Uterus (tissue), 4 donors: ENCODE data around the gene HLCS. TPM values are rescaled to one million over a fixed set of nuclear protein-coding genes. Genes with fewer than 3 reads are reported as not detected.

Experiments
- DNase-seq, 2 donors: peaks; one replicate each; pipeline ENCODE4 v3.0.0-alpha.2; 2019 to 2020
- H3K27ac ChIP-seq, 2 donors: fragments of 200-600 bp; sonication (generic); 1 replicate in 1 of 2; 2 replicates in 1 of 2; pipeline ENCODE4 v1.5.1; 2016 to 2018
- H3K27me3 ChIP-seq, 2 donors: fragments of 200-600 bp; sonication (generic); one replicate each; pipeline ENCODE4 v1.5.1; 2018 to 2019; ENCODE audit warnings: control low read depth in 1 of 2
- H3K36me3 ChIP-seq, 2 donors: fragments of 200-600 bp; sonication (generic); one replicate each; pipeline ENCODE4 v1.5.1; 2019; ENCODE audit warnings: control low read depth in 1 of 2
- H3K4me1 ChIP-seq, 2 donors: fragments of 200-600 bp; sonication (generic); one replicate each; pipeline ENCODE4 v1.5.1; 2018 to 2019; ENCODE audit warnings: control low read depth in 1 of 2
- H3K4me3 ChIP-seq, 2 donors: fragments of 200-600 bp; sonication (generic); 1 replicate in 1 of 2; 2 replicates in 1 of 2; pipeline ENCODE4 v1.5.1; 2018 to 2019; ENCODE audit warnings: mild to moderate bottlenecking in 1 of 2
- H3K9me3 ChIP-seq, 2 donors: fragments of 200-600 bp; sonication (generic); one replicate each; pipeline ENCODE4 v1.5.1; 2019; ENCODE audit warnings: control low read depth in 1 of 2
- POLR2A ChIP-seq, 2 donors: fragments of 450-650 bp; IDR thresholded peaks; one replicate each; pipeline ENCODE4 v1.6.1; 2016; ENCODE audit warnings: antibody characterized with exemption in 2 of 2, mild to moderate bottlenecking in 1 of 2, moderate library complexity in 1 of 2
- intact Hi-C: fragments of 100-400 bp; cut with DNase I; formaldehyde crosslinking; loops from one replicate; pipeline ENCODE4 v1.15.1; 2023; ENCODE audit warnings: low total_unique reads
- total RNA-seq, 4 donors: library from RNA; depleted of rRNA in 3 of 4; stranded (reverse); fragments of >200 nt in 3 of 4; gene quantifications; one replicate each; pipeline versions ENCODE4 v1.1.0 to v1.2.4, GENCODE V29; 2014 to 2023
- TF ChIP-seq, protein P1 (sequence below), 4 experiments: fragments of 200-600 bp in 2 of 4; fragments of 450-650 bp in 2 of 4; sonication (generic) in 2 of 4; IDR thresholded peaks; one replicate each; pipeline ENCODE4 v1.5.1; 2016 to 2019; ENCODE audit warnings: antibody characterized with exemption in 4 of 4, mild to moderate bottlenecking in 2 of 4, moderate library complexity in 1 of 4
- donor health status: DM: yes; HTN: yes; CAD: no.

HLCS gene
- total RNA-seq, 4 donors from 2014 or later: 3.8 to 31.4 (median 15.4) TPM

DNA sequence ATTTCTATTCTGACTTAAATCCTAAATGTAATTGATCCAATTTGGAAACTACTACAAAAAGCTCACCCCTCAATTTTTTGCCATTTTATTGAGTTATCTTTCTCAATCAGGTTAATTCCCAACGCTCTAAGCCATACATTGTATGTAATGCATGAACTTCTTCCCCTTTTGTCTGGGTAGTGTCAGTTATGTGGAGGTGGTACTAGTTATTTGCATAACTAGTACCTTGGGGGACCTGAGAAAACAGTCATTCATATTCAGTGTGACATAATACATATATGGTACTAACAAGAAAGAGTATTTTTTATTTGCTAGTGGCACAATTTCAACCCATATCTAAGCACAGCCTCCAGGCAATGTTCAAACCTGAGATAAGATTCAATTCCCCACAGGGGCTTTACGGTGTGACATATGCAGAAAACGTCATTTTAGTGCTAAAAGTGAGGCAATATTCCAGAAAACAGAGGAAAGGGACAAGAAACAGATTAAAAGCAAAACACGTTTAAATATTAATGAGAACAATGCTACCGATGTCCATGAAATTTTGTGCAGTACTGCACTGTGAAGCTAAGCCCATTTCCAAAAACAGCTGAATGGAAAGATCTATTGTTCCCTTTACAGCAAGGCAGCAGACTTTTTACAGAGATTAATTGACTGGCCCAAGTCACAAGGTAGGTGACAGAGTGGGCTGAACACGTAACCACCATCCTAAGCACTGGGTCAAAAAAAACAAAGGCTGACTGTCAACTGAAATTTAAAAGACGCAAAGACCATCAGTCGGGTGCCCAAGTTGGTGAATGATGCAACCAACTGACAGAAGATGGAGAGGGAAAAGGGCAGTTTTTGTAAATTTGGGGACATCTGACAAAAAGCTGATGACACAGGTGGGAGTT, 1.4 kb downstream of the HLCS start:
- H3K27me3 ChIP-seq: no peaks in the 10 kb centered on the region
- H3K9me3 ChIP-seq: no peaks in the 10 kb centered on the region
- no peak overlapping the region for H3K27ac ChIP-seq
- no peak for DNase-seq
- no peaks in the 10 kb centered on the region for H3K36me3 ChIP-seq
- TF ChIP-seq, protein P1, sequence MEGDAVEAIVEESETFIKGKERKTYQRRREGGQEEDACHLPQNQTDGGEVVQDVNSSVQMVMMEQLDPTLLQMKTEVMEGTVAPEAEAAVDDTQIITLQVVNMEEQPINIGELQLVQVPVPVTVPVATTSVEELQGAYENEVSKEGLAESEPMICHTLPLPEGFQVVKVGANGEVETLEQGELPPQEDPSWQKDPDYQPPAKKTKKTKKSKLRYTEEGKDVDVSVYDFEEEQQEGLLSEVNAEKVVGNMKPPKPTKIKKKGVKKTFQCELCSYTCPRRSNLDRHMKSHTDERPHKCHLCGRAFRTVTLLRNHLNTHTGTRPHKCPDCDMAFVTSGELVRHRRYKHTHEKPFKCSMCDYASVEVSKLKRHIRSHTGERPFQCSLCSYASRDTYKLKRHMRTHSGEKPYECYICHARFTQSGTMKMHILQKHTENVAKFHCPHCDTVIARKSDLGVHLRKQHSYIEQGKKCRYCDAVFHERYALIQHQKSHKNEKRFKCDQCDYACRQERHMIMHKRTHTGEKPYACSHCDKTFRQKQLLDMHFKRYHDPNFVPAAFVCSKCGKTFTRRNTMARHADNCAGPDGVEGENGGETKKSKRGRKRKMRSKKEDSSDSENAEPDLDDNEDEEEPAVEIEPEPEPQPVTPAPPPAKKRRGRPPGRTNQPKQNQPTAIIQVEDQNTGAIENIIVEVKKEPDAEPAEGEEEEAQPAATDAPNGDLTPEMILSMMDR (IDR thresholded peaks at IDR 0.05): no peak
- TF ChIP-seq POLR2A (IDR thresholded peaks at IDR 0.05): no peak
- intact Hi-C loops: no loop called here
- no peaks in the 10 kb centered on the region for H3K4me1 ChIP-seq
- H3K4me3 ChIP-seq: no peak overlapping the region

DNA sequence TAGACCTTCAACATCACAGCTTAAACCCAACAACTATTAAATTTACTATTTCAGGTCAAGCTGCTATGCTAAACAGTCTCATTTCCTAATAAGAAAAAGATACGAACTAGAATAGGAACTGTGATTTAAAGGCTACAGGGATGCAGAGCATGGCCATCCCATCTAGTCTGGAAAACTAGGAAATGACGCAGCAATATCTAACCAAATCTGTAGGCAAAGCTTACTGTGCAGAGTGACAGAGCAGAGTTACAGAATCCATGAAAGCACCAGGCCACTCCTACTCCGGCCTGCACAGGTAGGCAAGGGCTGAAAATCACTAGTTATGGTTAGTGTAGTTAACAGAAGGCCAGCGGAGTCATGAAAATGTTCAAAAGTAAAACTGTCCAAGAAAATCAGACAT, 2.1 kb downstream of the HLCS start:
- intact Hi-C loops: no loop called here
- H3K4me1 ChIP-seq: no peaks in the 10 kb centered on the region
- H3K4me3 ChIP-seq: no peak overlapping the region
- DNase-seq: no peak
- H3K27me3 ChIP-seq: no peaks in the 10 kb centered on the region
- H3K36me3 ChIP-seq: no peaks in the 10 kb centered on the region
- no peaks in the 10 kb centered on the region for H3K9me3 ChIP-seq
- H3K27ac ChIP-seq: no peak overlapping the region
- TF ChIP-seq, protein P1 (IDR thresholded peaks at IDR 0.05): no peak

DNA sequence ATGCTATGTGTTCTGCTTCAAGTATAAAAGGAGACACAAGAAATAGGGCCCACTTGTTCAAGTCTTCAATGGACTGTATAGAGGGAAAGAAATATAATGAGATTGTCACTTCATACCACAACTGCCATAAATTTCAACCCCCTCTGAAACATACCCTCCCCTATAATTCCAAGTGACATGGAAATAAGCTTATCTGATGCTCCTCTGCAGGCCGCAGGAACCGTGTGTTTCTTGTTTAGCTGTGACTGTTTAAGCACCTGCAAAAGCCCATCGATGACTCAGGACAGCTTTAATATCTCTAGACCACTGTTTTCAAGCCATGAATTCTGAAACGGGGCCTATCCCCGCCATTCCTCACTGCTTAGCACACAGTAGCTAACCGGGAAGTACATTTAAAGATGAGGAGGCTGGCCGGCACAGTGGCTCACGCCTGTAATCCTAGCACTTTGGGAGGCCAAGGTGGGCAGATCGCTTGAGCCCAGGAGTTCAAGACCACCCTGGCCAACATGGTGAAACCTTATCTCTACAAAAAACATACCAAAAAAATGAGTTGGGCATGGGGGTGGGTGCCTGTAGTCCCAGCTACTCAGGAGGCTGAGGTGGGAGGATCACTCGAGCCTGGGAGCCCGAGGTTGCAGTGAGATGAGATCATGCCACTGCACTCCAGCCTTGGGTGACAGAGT, 4.2 kb downstream of the HLCS start:
- TF ChIP-seq, protein P1 (IDR thresholded peaks at IDR 0.05): no peak
- no peak for TF ChIP-seq POLR2A (IDR thresholded peaks at IDR 0.05)
- H3K9me3 ChIP-seq: no peaks in the 10 kb centered on the region
- H3K4me1 ChIP-seq: no peaks in the 10 kb centered on the region
- H3K27me3 ChIP-seq: no peaks in the 10 kb centered on the region
- no peak overlapping the region for H3K4me3 ChIP-seq
- intact Hi-C loops: no loop called here
- H3K27ac ChIP-seq: no peak overlapping the region
- no peak for DNase-seq
- no peaks in the 10 kb centered on the region for H3K36me3 ChIP-seq

DNA sequence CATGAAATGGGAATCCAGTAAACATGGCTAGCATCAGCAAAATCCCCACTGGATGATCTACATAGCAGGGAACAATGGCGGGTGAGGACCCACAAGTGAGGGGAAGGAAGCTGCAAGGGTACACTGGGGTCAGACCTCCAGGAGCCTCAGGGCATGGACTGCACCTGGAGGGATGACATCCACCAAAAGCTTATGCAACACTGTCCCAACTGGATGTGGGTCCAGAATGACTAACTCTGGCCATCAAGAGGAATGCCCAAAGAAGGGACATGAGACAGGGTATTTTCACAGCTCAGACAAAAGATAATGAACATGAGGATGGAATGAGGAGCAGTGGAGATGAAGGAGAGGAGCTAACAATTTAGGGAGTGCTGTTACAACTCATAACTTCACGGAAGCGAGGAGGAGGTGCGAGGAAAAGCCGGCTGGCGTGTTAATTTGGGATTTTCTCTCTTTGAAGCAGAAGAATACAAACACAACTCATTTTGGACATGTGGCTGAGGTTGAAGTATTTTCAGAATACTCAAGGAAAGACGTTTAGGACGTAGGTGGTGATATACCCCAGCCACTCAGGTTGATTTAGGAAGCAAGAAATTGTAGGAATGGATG, 5.7 kb downstream of the HLCS start:
- no peak overlapping the region for H3K4me3 ChIP-seq
- no peaks in the 10 kb centered on the region for H3K9me3 ChIP-seq
- no peaks in the 10 kb centered on the region for H3K27me3 ChIP-seq
- no peaks in the 10 kb centered on the region for H3K4me1 ChIP-seq
- intact Hi-C loops: no loop called here
- no peak overlapping the region for H3K27ac ChIP-seq
- H3K36me3 ChIP-seq: no peaks in the 10 kb centered on the region
- TF ChIP-seq, protein P1 (IDR thresholded peaks at IDR 0.05): no peak
- no peak for DNase-seq
